Measurements from ENCODE around the gene CCDC142.
"Not testable (repeated sequence)": the region's sequence is repeated elsewhere in the genome, so short reads cannot be mapped to it uniquely, and the experiment has no call there.

CCDC142 gene

DNA sequence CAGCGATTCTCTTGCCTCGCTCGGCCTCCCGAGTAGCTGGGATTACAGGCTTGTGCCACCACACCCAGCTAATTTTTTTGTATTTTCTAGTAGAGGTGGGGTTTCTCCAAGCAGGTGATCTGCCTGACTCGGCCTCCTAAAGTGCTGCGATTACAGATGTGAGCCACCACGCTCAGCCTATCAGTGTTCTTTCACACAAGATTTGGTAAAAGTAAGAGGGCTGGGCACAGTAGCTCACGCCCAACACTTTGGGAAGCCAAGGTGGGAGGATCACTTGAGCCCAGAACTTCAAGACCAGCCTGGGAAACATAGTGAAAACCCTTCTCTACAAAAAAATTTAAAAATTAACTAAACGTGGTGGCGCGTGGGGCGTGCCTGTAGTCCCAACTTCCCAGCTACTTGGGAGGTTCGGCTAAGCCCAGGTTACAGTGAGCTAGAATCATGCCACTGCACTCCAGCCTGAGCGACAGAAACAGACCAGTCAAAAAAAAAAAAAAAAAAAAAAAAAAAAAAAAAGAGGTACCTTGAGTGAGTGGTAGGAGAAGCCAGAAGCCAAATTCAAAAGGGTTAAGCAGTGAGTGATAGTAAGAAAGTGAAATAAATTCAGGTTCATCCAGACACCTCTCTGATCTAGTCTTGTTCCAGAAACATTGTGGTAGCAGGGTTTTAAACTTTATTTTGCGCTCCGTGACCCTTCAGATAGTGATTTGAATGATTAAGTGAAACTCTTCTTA is 11.3 kb downstream of the CCDC142 start:
- DNase-seq (ENCODE audit: low spot score) = no peak

- DNase-seq (ENCODE audit: low spot score) = not testable (repeated sequence)
Observed at GRCh38 chr2:74470742-74471141, 12.1 kb downstream of the CCDC142 start.

DNA sequence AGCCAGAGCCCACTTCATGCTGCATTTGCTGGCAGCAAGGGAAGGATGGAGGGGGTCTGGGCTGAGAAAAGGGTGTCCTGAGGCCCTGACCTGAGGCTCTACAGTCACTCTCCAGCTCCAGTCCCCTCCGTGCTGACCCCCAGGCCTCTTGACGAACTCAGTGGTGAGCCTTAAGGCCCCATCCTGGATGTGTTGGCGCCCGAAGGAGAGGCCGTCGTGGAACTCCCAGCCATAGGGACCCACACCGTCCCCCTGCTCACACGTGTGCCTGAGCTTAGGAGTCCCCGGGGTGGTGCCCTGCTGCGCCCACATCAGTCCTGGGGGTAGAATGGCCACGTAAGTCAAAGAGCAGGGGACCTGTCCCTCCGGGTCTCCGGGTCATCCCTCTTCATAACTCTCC is 18.4 kb downstream of the CCDC142 start:
- no peak for DNase-seq (ENCODE audit: low spot score)

DNA sequence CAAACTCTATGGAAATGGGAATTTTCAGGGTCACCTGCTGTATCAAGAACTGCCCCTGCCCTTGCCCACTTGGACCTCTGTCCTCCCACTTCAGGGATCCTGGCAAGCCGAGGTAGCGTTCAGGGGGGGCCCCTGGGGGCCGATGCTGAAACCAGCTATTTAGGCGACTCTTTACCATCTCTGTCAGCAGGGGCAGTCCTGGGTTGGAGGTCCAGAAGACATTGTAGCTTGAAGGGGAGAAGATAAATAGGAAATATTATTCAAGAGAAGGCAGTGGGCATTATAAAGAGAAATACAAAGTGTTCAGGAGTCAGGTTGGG is 20.1 kb downstream of the CCDC142 start:
- no peak for DNase-seq (ENCODE audit: low spot score)

DNA sequence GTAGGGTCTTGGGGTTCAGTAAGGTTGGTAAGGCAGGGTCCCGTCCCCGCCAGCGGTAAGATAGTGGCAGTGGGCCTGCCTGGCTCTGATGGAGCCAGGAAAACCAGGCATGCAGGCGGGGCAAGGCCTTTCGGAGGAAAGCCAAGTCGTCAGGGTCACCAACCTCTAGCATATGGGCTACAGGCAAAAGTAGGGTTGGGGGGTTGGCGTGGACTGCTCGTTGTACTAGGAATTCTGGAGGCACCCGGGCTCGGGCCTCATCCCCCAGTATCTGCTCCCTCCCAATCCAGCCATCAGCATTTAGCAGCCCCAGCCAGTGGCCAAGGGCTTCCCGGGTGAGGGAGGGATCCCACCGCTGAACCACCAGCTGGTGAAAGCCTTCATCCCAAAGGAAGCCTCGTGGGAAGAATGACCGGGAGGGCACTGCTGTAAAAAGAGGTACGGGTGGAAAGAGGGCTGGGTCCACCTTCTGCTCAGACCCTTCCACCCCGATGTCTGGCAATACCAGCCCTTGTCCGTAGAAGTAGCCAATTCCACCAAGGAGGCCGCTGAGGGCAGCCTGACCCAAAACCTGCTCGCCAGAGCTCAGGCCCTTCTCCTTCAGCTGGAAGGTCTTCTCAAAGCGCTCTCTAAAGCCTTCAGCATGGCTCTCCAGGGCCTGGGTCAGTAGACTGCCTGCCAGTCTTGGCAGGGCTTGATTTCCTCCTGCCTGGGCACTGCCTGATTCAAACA is 20.6 kb downstream of the CCDC142 start:
- no peak for DNase-seq (ENCODE audit: low spot score)

GRCh38 chr2:74461187-74462053 is 21.4 kb downstream of the CCDC142 start:
- no peak for DNase-seq (ENCODE audit: low spot score)

- DNase-seq (ENCODE audit: low spot score) = not testable (repeated sequence)
Observed at GRCh38 chr2:74460187-74460586, 22.6 kb downstream of the CCDC142 start.

DNA sequence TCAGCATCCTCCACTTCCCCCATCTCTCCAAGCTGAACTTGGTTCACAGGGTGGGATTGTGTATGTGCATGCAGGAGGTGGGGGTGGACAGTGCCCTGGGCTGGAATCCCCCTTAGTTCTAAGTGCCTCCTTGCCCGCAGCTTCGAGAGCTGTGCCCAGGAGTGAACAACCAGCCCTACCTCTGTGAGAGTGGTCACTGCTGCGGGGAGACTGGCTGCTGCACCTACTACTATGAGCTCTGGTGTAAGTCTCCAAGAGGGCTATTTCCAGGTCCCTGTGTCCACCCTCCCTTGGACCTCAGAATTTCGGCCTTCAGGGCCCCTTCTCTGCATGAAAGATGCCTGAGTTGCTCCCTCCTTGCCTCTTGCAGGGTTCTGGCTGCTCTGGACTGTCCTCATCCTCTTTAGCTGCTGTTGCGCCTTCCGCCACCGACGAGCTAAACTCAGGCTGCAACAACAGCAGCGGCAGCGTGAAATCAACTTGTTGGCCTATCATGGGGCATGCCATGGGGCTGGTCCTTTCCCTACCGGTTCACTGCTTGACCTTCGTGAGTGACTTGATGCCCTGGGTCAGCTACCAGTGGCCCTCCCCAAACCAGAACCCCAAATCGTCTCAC is 23.2 kb downstream of the CCDC142 start:
- not testable (repeated sequence) for DNase-seq (ENCODE audit: low spot score)

- no peak for DNase-seq (ENCODE audit: low spot score)
Observed at GRCh38 chr2:74458938-74459363, 23.8 kb downstream of the CCDC142 start.

- peak; percentile 99 for DNase-seq (ENCODE audit: low spot score)
Observed at GRCh38 chr2:74458132-74458937, 24.5 kb downstream of the CCDC142 start, which contains the start of gene WBP1. TSS of gene WBP1 (plus strand) at chr2:74458438. CDS start at chr2:74458603, 165 bp downstream.

- no peak for DNase-seq (ENCODE audit: low spot score)
Observed at GRCh38 chr2:74457549-74458131, 25.2 kb downstream of the CCDC142 start.

- no peak for DNase-seq (ENCODE audit: low spot score)
Observed at GRCh38 chr2:74457129-74457548, 25.7 kb downstream of the CCDC142 start.

- DNase-seq (ENCODE audit: low spot score) = peak; percentile 94
Observed at GRCh38 chr2:74454654-74455511, 27.9 kb downstream of the CCDC142 start, which contains the start of gene INO80B. TSS of gene INO80B (plus strand) at chr2:74455087. CDS start at chr2:74455117, 30 bp downstream.

GRCh38 chr2:74450570-74451190 is 32.1 kb downstream of the CCDC142 start:
- no peak for DNase-seq (ENCODE audit: low spot score)

- DNase-seq (ENCODE audit: low spot score) = no peak
Observed at GRCh38 chr2:74448771-74449170, 34.0 kb downstream of the CCDC142 start.

GRCh38 chr2:74447230-74447999 is 35.4 kb downstream of the CCDC142 start:
- no peak for DNase-seq (ENCODE audit: low spot score)

DNA sequence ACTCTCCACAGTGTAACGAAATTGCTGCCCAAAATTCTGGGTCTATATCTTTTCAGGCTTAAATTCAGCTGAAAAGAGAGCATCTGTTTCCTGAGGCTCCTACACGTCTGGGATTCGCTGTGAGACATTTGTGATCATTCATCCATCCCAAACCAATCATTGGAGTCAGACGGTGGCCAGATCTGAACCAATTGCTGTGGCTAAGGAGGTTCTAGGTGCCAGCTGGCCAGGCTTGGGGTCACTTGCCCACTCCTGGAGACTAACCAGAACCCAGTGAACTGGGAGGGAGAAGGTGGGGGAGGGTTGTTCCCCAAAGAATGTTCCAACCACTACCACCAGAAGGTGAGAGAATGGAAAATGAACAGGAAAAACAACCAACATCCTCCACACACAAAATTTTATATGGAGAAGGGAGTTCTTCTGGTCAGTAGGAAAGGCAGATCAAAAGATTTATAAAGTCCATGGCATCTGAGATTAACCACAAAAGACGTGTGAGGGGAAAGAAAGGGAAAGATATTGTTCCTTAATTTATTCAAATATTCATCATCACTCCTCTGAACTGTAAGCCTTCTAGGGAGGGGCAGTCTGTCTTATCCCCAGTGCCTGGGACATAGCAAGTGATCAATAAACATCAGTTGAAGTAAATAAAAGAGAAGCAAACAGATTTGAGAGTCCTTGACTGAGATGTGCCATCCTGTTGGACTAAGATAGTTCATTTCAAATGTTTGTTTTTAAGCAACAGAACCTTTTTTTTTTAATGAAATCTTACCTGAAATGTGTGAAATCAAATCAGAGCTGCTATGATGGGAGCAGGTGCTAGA is 38.1 kb downstream of the CCDC142 start:
- no peak for DNase-seq (ENCODE audit: low spot score)
